ENCODE measurements around the gene CTNND2.

CTNND2 gene

GRCh38 chr5:10977011-10977410, 927.2 kb downstream of the CTNND2 start:
- TF ChIP-seq CTCF (IDR thresholded peaks at IDR 0.05; ENCODE audit: low read length, missing control alignments), result no peak
- no peak for DNase-seq (ENCODE audit: low read depth)
- no peak overlapping the region for H3K4me3 ChIP-seq (replicated peaks; ENCODE audit: low read depth, low read length)

DNA sequence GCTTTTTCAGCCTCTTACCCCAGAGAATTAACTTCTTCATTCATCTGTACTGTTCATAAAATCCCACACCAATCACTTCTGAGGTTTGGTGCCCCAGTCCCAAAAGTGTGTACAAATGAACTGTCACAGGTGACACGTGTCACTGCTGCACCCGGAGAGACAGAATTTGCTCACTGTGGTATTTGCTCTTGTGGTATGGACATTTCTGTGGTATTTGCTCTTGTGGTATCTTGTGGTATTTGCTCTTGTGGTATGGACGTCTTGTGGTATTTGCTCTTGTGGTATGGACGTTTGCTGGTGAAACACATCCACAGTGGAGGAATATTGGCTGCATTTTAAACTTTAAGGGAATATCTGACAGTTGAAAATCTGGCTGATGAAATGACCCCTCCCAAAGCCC, 928.3 kb downstream of the CTNND2 start:
- H3K4me3 ChIP-seq (replicated peaks; ENCODE audit: low read depth, low read length), result no peak overlapping the region
- DNase-seq (ENCODE audit: low read depth), result no peak
- TF ChIP-seq CTCF (IDR thresholded peaks at IDR 0.05; ENCODE audit: low read length, missing control alignments), result no peak

GRCh38 chr5:10974850-10975249, 929.4 kb downstream of the CTNND2 start:
- TF ChIP-seq CTCF (IDR thresholded peaks at IDR 0.05; ENCODE audit: low read length, missing control alignments), result no peak
- no peak for DNase-seq (ENCODE audit: low read depth)
- no peak overlapping the region for H3K4me3 ChIP-seq (replicated peaks; ENCODE audit: low read depth, low read length)

GRCh38 chr5:10973316-10973715, 930.9 kb downstream of the CTNND2 start:
- no peak overlapping the region for H3K4me3 ChIP-seq (replicated peaks; ENCODE audit: low read depth, low read length)
- TF ChIP-seq CTCF (IDR thresholded peaks at IDR 0.05; ENCODE audit: low read length, missing control alignments), result no peak
- no peak for DNase-seq (ENCODE audit: low read depth)

- H3K4me3 ChIP-seq (replicated peaks; ENCODE audit: low read depth, low read length), result no peak overlapping the region
- DNase-seq (ENCODE audit: low read depth), result no peak
These were observed 934.5 kb downstream of the CTNND2 start for GRCh38 chr5:10969684-10970180.

DNA sequence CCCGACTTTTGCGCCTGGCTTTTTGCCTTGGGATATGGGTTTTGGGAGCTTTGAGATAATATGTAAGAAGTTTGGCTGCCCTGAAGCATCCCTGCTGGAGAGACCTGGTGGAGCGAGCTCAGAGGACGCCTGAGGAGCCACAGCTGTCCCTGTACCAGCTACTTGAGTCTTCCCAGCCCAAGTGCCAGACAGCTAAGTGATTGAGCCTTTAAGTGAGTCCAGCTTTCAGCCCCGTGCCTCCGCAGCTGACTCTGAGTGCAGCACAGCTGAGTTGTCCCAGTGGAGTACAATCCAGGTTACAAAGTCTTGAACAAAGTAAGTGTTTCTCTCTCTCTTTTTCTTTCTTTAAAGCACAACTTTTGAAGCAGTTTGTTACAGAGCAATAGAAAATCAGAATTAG, 939.4 kb downstream of the CTNND2 start:
- TF ChIP-seq CTCF (IDR thresholded peaks at IDR 0.05; ENCODE audit: low read length, missing control alignments), result no peak
- DNase-seq (ENCODE audit: low read depth), result no peak
- H3K4me3 ChIP-seq (replicated peaks; ENCODE audit: low read depth, low read length), result no peak overlapping the region

More at GRCh38 chr5:10969684-10970180, 934.5 kb downstream of the CTNND2 start:
- no peak for TF ChIP-seq CTCF (IDR thresholded peaks at IDR 0.05; ENCODE audit: low read length, missing control alignments)

DNA sequence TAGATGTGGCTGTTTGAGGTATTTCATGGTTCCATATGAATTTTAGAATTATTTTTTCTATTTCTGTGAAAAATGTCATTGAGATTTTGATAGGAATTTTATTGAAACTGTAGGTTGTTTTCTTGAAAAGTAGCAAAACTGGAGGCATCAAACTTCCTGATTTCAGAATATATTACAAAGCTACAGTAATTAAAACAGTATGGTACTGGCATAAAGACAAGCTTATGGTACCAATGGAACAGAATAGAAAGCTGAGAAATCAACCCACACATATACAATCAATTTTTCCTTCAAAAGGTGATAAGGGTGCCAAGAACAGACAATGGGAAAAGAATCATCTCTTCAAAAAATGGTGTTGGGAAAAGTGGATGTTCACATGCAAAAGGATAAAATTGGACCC, 945.5 kb downstream of the CTNND2 start:
- no peak overlapping the region for H3K4me3 ChIP-seq (replicated peaks; ENCODE audit: low read depth, low read length)
- DNase-seq (ENCODE audit: low read depth), result no peak
- TF ChIP-seq CTCF (IDR thresholded peaks at IDR 0.05; ENCODE audit: low read length, missing control alignments), result no peak
